IMR-90 (cell line): ENCODE data around the gene DPH6. TPM values are rescaled to one million over a fixed set of nuclear protein-coding genes. Genes with fewer than 3 reads are reported as not detected.

Source experiments
- ATAC-seq: fragments of 200-7000 bp; cut with Tn5 transposase; 2 replicates; pipeline ENCODE4 v1.9.1; 2020; ENCODE audit warnings: low read depth, mild to moderate bottlenecking, moderate library complexity
- Bru-seq: library from RNA; stranded (reverse); fragments of 400-500 nt; gene quantifications from one replicate; lab custom pipeline; 2021; lab: Mats Ljungman, UMichigan
- BruChase-seq, 2 experiments: library from RNA; stranded (reverse); fragments of 400-500 nt; gene quantifications; one replicate each; lab custom pipeline; 2021; lab: Mats Ljungman, UMichigan
- BruUV-seq: library from RNA; stranded (reverse); fragments of 400-500 nt; replicated peaks from 2 replicates; lab custom pipeline; 2021; lab: Mats Ljungman, UMichigan
- CTCF ChIA-PET: fragments of 300-600 bp; formaldehyde crosslinking; extraction: SDS; loops from one replicate; lab custom pipeline; 2021; ENCODE audit warnings: antibody characterized with exemption; lab: Yijun Ruan, JAX
- POLR2A ChIA-PET: fragments of 300-600 bp; sonication (Branson Sonifier 250); formaldehyde crosslinking; loops from one replicate; lab custom pipeline; 2022; ENCODE audit warnings: antibody characterized with exemption; ENCODE audit not compliant: unreplicated experiment; lab: Charles Lee
- DNase-seq: peaks from one replicate; pipeline ENCODE4 v3.0.0; 2013
- H2AFZ ChIP-seq: replicated peaks from 2 replicates; pipeline ENCODE3; 2013; ENCODE audit warnings: low read length, mild to moderate bottlenecking; ENCODE audit not compliant: poor library complexity
- H2AK5ac ChIP-seq: 2 replicates; pipeline ENCODE4 v1.6.1; 2013; ENCODE audit warnings: low read depth, low read length, inconsistent platforms
- H2AK9ac ChIP-seq: replicated peaks from 2 replicates; pipeline ENCODE3; 2013; ENCODE audit warnings: mild to moderate bottlenecking, low read depth, low read length, moderate library complexity; ENCODE audit not compliant: poor library complexity
- H2BK120ac ChIP-seq: 2 replicates; pipeline ENCODE4 v1.6.1; 2013; ENCODE audit warnings: low read depth, low read length, inconsistent platforms
- H2BK15ac ChIP-seq: 3 replicates; pipeline ENCODE4 v1.6.1; 2013; ENCODE audit warnings: low read depth, low read length, inconsistent platforms
- H2BK20ac ChIP-seq: 2 replicates; pipeline ENCODE4 v1.6.1; 2013; ENCODE audit warnings: low read depth, mild to moderate bottlenecking, inconsistent platforms, low read length, moderate library complexity
- H2BK5ac ChIP-seq: 2 replicates; pipeline ENCODE4 v1.6.1; 2013; ENCODE audit warnings: mild to moderate bottlenecking, low read depth, low read length, inconsistent platforms; ENCODE audit not compliant: poor library complexity, severe bottlenecking
- H3K14ac ChIP-seq: replicated peaks from 2 replicates; pipeline ENCODE4 v1.6.1; 2013; ENCODE audit warnings: low read depth, low read length, inconsistent platforms
- H3K18ac ChIP-seq: 2 replicates; pipeline ENCODE4 v1.6.1; 2013; ENCODE audit warnings: low read depth, low read length, control low read depth
- H3K23ac ChIP-seq: 2 replicates; pipeline ENCODE4 v1.6.1; 2013; ENCODE audit warnings: low read depth, low read length, inconsistent platforms
- H3K27ac ChIP-seq: 2 replicates; pipeline ENCODE4 v1.5.1; 2013; ENCODE audit warnings: mild to moderate bottlenecking, control low read depth, low read length; ENCODE audit not compliant: insufficient read depth
- H3K27me3 ChIP-seq: 2 replicates; pipeline ENCODE4 v1.6.1; 2013; ENCODE audit warnings: low read length; ENCODE audit not compliant: control insufficient read depth, insufficient read depth
- H3K36me3 ChIP-seq: 2 replicates; pipeline ENCODE4 v1.6.1; 2013; ENCODE audit warnings: low read length, mixed read lengths; ENCODE audit not compliant: control insufficient read depth, insufficient read depth
- H3K4ac ChIP-seq: 2 replicates; pipeline ENCODE4 v1.6.1; 2013; ENCODE audit warnings: low read depth, low read length, inconsistent platforms
- H3K4me1 ChIP-seq: 2 replicates; pipeline ENCODE4 v1.6.1; 2013; ENCODE audit warnings: low read length, mixed read lengths; ENCODE audit not compliant: control insufficient read depth, insufficient read depth
- H3K4me2 ChIP-seq: 2 replicates; pipeline ENCODE4 v1.6.1; 2013; ENCODE audit warnings: low read depth, mild to moderate bottlenecking, control low read depth, low read length, moderate library complexity
- H3K4me3 ChIP-seq: 2 replicates; pipeline ENCODE4 v1.5.1; 2013; ENCODE audit warnings: low read depth, mild to moderate bottlenecking, control low read depth, low read length, moderate library complexity; ENCODE audit not compliant: insufficient read depth
- H3K56ac ChIP-seq: 2 replicates; pipeline ENCODE4 v1.6.1; 2013; ENCODE audit warnings: low read length, inconsistent platforms; ENCODE audit not compliant: insufficient read depth; ENCODE audit errors: extremely low read depth
- H3K79me1 ChIP-seq, 2 experiments: 2 replicates each; pipeline ENCODE4 v1.6.1; 2013; ENCODE audit warnings: low read length in 2 of 2, inconsistent platforms in 1 of 2, low read depth in 1 of 2
- H3K9ac ChIP-seq: 2 replicates; pipeline ENCODE4 v1.6.1; 2013; ENCODE audit warnings: low read depth, low read length, control low read depth
- H3K9me1 ChIP-seq: 2 replicates; pipeline ENCODE4 v1.6.1; 2013; ENCODE audit warnings: low read length, inconsistent platforms; ENCODE audit not compliant: insufficient read depth
- H3K9me3 ChIP-seq: 2 replicates; pipeline ENCODE4 v1.6.1; 2013; ENCODE audit warnings: low read length; ENCODE audit not compliant: control insufficient read depth, insufficient read depth
- H4K20me1 ChIP-seq: 2 replicates; pipeline ENCODE4 v1.6.1; 2013; ENCODE audit warnings: low read length, inconsistent platforms; ENCODE audit not compliant: insufficient read depth
- H4K5ac ChIP-seq: 2 replicates; pipeline ENCODE4 v1.6.1; 2013; ENCODE audit warnings: mild to moderate bottlenecking, low read depth, low read length, control low read depth
- H4K8ac ChIP-seq, 2 experiments: 2 replicates each; pipeline ENCODE4 v1.6.1; 2013; ENCODE audit warnings: low read depth in 2 of 2, low read length in 2 of 2, control low read depth in 1 of 2, inconsistent platforms in 1 of 2
- H4K91ac ChIP-seq: 2 replicates; pipeline ENCODE4 v1.6.1; 2013; ENCODE audit warnings: low read depth, low read length, inconsistent platforms; ENCODE audit not compliant: insufficient read depth
- BHLHE40 ChIP-seq: fragments of 150-350 bp; IDR thresholded peaks from 2 replicates; pipeline ENCODE4 v1.6.1; 2016; ENCODE audit warnings: mild to moderate bottlenecking, low read depth, low read length
- CEBPB ChIP-seq: IDR thresholded peaks from 2 replicates; pipeline ENCODE4 v1.6.1; 2012; ENCODE audit warnings: low read depth, low read length, improper control_type of control experiment
- FOS ChIP-seq: fragments of 150-350 bp; IDR thresholded peaks from 2 replicates; pipeline ENCODE4 v1.6.1; 2016; ENCODE audit warnings: low read depth, low read length
- MAZ ChIP-seq: IDR thresholded peaks from 2 replicates; pipeline ENCODE4 v1.6.1; 2012; ENCODE audit warnings: low read depth, mild to moderate bottlenecking, low read length, improper control_type of control experiment, moderate library complexity, borderline replicate concordance
- NFE2L2 ChIP-seq: fragments of 150-350 bp; IDR thresholded peaks from 2 replicates; pipeline ENCODE4 v1.6.1; 2016; ENCODE audit warnings: low read depth, mild to moderate bottlenecking, low read length
- POLR2A ChIP-seq: IDR thresholded peaks from 2 replicates; pipeline ENCODE4 v1.6.1; 2012; ENCODE audit warnings: mild to moderate bottlenecking, low read depth, low read length
- SMC3 ChIP-seq: fragments of 150-350 bp; IDR thresholded peaks from 2 replicates; pipeline ENCODE4 v1.6.1; 2016; ENCODE audit warnings: low read depth, mild to moderate bottlenecking, antibody characterized with exemption, low read length, moderate library complexity
- WGBS, 2 experiments: methylation state at CpG; one replicate each; pipeline versions ENCODE4 v1.1.5 to v1.1.7; 2013; ENCODE audit warnings: missing lambda C conversion rate in 2 of 2; ENCODE audit not compliant: insufficient read length in 1 of 2; ENCODE audit errors: extremely low coverage in 2 of 2; 5-methylcytosine and 5-hydroxymethylcytosine counted together
- dilution Hi-C: fragments of 300-500 bp; cut with HindIII; formaldehyde crosslinking; loops from one replicate; pipeline ENCODE4 v1.14.3; 2018; ENCODE audit warnings: low sequenced_read_pairs; ENCODE audit not compliant: unreplicated experiment
- in situ Hi-C: fragments of 300-500 bp; cut with MboI; formaldehyde crosslinking; loops from 3 replicates; pipeline ENCODE4 v1.14.3; 2019; ENCODE audit warnings: low sequenced_read_pairs, inconsistent platforms, mixed read lengths
- intact Hi-C: fragments of 100-400 bp; cut with micrococcal nuclease; formaldehyde crosslinking; loops from 2 replicates; pipeline ENCODE4 v1.10.0; 2022
- long read RNA-seq: library from polyadenylated mRNA; unstranded; transcript quantifications from one replicate; pipeline ENCODE4 v2.0.0, GENCODE V29; 2021; ENCODE audit not compliant: unreplicated experiment
- polyA plus RNA-seq, 3 experiments: library from polyadenylated mRNA; depleted of rRNA; stranded (reverse); fragments of >200 nt; gene quantifications; 2 replicates each; pipeline ENCODE4 v1.2.3, GENCODE V29; 2012; ENCODE audit warnings: low replicate concordance in 1 of 3
- total RNA-seq: library from RNA; depleted of rRNA; stranded (reverse); fragments of >200 nt; gene quantifications from 2 replicates; pipeline ENCODE4 v1.2.3, GENCODE V29; 2012; rRNA removed
- TF ChIP-seq, protein P1 (sequence below): conservative IDR thresholded peaks from 2 replicates; pipeline ENCODE4 v1.5.1; 2012; ENCODE audit warnings: mild to moderate bottlenecking, low read depth, low read length, improper control_type of control experiment
- TF ChIP-seq, protein P2 (sequence below): fragments of 150-350 bp; IDR thresholded peaks from 2 replicates; pipeline ENCODE4 v1.6.1; 2017; ENCODE audit warnings: mild to moderate bottlenecking, antibody characterized with exemption, low read length, low read depth
- TF ChIP-seq, protein P3 (sequence below): fragments of 150-350 bp; IDR thresholded peaks from 2 replicates; pipeline ENCODE4 v1.6.1; 2016; ENCODE audit warnings: low read depth, mild to moderate bottlenecking, low read length, moderate library complexity, borderline replicate concordance

DPH6 gene, protein sequence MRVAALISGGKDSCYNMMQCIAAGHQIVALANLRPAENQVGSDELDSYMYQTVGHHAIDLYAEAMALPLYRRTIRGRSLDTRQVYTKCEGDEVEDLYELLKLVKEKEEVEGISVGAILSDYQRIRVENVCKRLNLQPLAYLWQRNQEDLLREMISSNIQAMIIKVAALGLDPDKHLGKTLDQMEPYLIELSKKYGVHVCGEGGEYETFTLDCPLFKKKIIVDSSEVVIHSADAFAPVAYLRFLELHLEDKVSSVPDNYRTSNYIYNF
- total RNA-seq (8.1 and 21.4 TPM in 2 replicates), polyA plus RNA-seq (2012; rRNA removed) (6.1 and 9.8 TPM in 2 replicates), Bru-seq, nascent RNA (percentile 57 among the genes with signal in this experiment), BruChase-seq, experiment 1, labeled RNA remaining after a 6-hour chase (percentile 37 among the genes with signal in this experiment), BruChase-seq, experiment 2, labeled RNA remaining after a 2-hour chase (percentile 46 among the genes with signal in this experiment)
- 2.3 and 2.6 TPM in 2 replicates for polyA plus RNA-seq (2012; cell fraction: cytosol; rRNA removed)
- 3.0 and 5.6 TPM in 2 replicates for polyA plus RNA-seq (2012; cell fraction: nucleus; rRNA removed; ENCODE audit: low replicate concordance)
- long read RNA-seq, transcript DPH6-201 (9 exons, 2,099 nt) = major isoform, 5 of 14 reads
- long read RNA-seq, partial matches to known transcripts = 1 of 14 reads
- long read RNA-seq, other reads (novel, unspliced or antisense) = 7 of 14 reads

DNA sequence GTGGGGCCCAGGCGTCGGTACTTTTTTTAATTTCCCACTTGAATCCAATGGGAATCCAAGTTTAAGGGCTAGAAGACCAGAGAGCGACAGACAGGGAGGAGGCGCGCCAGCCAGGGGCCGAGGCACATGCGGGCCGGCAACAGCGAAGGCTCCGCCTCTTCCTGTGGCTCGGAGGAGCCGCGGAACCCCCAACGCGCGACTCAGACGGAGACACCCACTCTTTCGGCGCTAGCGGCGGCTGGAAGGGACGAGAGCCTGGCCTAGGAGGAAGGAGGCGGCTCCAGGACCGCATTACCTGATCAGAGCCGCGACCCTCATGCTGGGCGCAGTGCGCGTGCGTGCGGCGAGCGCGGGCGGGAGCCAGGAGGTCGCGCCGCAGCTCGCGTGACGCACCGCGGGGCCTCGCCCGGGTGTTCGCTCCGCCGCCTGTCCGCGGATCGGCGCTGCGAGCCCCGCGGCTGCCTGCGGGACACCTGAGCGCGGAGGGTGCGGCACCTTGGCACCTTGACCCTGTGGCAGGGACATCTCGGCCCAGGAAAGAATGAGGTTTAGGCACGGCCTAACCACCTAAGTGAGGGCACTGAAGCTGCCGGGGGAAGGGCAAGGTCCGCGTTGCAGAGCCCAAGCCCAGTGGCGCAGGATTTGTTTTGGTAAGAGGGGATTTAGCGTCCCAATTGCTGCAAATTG, at the start of gene DPH6:
TSS of gene DPH6 (minus strand) at position 342 of the 687 bp plus-strand sequence. CDS start at position 318, 24 bp downstream.
- H3K36me3 ChIP-seq = no peaks in the 10 kb centered on the region
- TF ChIP-seq BHLHE40 = peak; percentile 81; the same call in 1 of the 2 replicates
- TF ChIP-seq, protein P1, sequence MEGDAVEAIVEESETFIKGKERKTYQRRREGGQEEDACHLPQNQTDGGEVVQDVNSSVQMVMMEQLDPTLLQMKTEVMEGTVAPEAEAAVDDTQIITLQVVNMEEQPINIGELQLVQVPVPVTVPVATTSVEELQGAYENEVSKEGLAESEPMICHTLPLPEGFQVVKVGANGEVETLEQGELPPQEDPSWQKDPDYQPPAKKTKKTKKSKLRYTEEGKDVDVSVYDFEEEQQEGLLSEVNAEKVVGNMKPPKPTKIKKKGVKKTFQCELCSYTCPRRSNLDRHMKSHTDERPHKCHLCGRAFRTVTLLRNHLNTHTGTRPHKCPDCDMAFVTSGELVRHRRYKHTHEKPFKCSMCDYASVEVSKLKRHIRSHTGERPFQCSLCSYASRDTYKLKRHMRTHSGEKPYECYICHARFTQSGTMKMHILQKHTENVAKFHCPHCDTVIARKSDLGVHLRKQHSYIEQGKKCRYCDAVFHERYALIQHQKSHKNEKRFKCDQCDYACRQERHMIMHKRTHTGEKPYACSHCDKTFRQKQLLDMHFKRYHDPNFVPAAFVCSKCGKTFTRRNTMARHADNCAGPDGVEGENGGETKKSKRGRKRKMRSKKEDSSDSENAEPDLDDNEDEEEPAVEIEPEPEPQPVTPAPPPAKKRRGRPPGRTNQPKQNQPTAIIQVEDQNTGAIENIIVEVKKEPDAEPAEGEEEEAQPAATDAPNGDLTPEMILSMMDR = no peak
- TF ChIP-seq NFE2L2 = no peak
- no peak; the same call in 1 of the 2 replicates for TF ChIP-seq MAZ
- TF ChIP-seq SMC3 = no peak
- TF ChIP-seq FOS = no peak
- TF ChIP-seq, protein P2, sequence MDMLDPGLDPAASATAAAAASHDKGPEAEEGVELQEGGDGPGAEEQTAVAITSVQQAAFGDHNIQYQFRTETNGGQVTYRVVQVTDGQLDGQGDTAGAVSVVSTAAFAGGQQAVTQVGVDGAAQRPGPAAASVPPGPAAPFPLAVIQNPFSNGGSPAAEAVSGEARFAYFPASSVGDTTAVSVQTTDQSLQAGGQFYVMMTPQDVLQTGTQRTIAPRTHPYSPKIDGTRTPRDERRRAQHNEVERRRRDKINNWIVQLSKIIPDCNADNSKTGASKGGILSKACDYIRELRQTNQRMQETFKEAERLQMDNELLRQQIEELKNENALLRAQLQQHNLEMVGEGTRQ = peak; percentile 9; the same call in 1 of the 2 replicates
- peak; percentile 79 for TF ChIP-seq POLR2A
- TF ChIP-seq, protein P3, sequence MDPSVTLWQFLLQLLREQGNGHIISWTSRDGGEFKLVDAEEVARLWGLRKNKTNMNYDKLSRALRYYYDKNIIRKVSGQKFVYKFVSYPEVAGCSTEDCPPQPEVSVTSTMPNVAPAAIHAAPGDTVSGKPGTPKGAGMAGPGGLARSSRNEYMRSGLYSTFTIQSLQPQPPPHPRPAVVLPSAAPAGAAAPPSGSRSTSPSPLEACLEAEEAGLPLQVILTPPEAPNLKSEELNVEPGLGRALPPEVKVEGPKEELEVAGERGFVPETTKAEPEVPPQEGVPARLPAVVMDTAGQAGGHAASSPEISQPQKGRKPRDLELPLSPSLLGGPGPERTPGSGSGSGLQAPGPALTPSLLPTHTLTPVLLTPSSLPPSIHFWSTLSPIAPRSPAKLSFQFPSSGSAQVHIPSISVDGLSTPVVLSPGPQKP = no peak
- TF ChIP-seq CEBPB = no peak

More for the DNA sequence above, at the start of gene DPH6:
- Histone ChIP-seq H4K8ac (peak within 1 kb of the TSS; percentile 91 to 99), H2BK120ac (peak within 1 kb of the TSS; percentile 98), H3K27ac (peak within 1 kb of the TSS; percentile 96), H3K4me1 (peaks cover 2% of the 10 kb centered on the region; the same call in 1 of the 2 replicates), H3K9me3 (no peaks in the 10 kb centered on the region), H4K5ac (peak within 1 kb of the TSS; percentile 92), H2AK5ac (peak within 1 kb of the TSS; percentile 76), H4K20me1 (no peaks in the 10 kb centered on the region), H2BK15ac (peak within 1 kb of the TSS; percentile 99), H2BK20ac (peak within 1 kb of the TSS; percentile 89), H2BK5ac (peak within 1 kb of the TSS; percentile 98), H2AK9ac (peak within 1 kb of the TSS; percentile 88), H3K18ac (peak within 1 kb of the TSS; percentile 92), H3K4me2 (peak within 1 kb of the TSS; percentile 81), H3K9me1 (peaks cover 6% of the 10 kb centered on the region), H2AFZ (peak within 1 kb of the TSS; percentile 99), H3K14ac (peak within 1 kb of the TSS; percentile 100), H4K91ac (peak within 1 kb of the TSS; percentile 99), H3K4ac (peak within 1 kb of the TSS; percentile 99), H3K9ac (peak within 1 kb of the TSS; percentile 93), H3K27me3 (no peaks in the 10 kb centered on the region), H3K79me1 (peaks cover 19 to 30% of the 10 kb centered on the region in 2 experiments; a peak in 3 of 4 replicates), H3K4me3 (peak within 1 kb of the TSS; percentile 79), H3K23ac (peak within 1 kb of the TSS; percentile 99), H3K56ac (peak within 1 kb of the TSS; percentile 97)
- ChIA-PET CTCF (no interaction called here), POLR2A (no interaction called here)
- BruUV-seq = no TSS peak
- intact Hi-C loops (loop anchor here (5.0 to 10.0 kb wide), 4 partner anchors 191 to 1549 kb away; no protein-coding TSS in a partner anchor), in situ Hi-C loops (loop anchor here (25.0 kb wide), 1 partner anchor 941 kb away; no protein-coding TSS in a partner anchor), dilution Hi-C loops (no loop called here)
- ATAC-seq = peak; percentile 94
- DNase-seq = peak; percentile 79
- 1% methylated on average over 39 of the region's 66 CpGs; no CpG with 5 or more reads in 1 of the 2 experiments for WGBS, 2 experiments
